Subcutaneous adipose tissue (tissue), 4 donors: ENCODE results near the gene ARHGAP8. TPM values are rescaled to one million over a fixed set of nuclear protein-coding genes. Genes with fewer than 3 reads are reported as not detected.

Source experiments
- CTCF ChIP-seq: fragments of 450-650 bp; IDR thresholded peaks from one replicate; pipeline ENCODE4 v1.5.1; 2016; ENCODE audit warnings: low read depth, mild to moderate bottlenecking, control low read depth, antibody characterized with exemption, moderate library complexity
- total RNA-seq, 4 donors: library from RNA; depleted of rRNA; stranded (reverse); fragments of >200 nt; gene quantifications; one replicate each; pipeline ENCODE4 v1.1.0, GENCODE V29; 2016

ARHGAP8 gene
- total RNA-seq, 4 donors from 2014 or later = 1.3 to 13.4 (median 2.4) TPM

DNA sequence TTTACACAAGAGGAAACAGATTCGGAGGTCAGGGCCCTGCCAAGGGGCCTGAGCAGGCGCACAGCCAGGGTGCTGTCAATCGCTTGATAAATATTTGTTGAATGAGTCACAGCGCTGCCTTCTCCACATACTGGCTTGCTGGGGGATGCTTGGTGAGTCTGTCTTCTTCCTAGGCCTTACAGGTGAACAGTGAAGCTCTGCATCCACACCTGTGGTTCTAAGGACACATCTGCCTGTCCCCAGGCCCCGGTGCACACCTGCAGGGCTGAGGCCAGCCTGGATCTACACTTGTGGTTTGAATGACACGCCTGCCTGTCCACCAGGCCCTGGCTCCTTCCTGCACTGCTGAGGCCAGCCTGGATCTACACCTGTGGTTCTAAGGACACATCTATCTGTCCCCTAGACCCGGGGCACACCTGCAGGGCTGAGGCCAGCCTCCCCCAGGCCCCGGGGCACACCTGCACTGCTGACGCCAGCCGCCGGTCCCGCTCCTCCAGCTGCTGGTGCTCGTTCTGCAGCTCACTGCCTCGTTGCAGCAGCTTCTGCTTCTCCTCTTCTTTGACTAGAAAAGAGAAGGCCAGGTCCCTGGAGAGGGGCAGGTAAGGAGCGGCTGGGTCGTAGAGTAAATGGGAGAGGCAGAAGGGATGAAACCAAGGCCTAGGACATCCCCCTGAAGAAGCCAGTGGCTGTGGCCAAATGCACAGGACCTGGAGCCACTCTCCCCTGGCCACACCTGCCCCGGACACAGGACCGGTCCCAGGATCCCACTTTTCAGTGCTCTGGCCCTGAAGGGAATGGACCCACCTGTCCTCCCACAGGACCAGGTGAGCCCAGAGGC lies 132.8 kb downstream of the ARHGAP8 start:
- TF ChIP-seq CTCF = no peak

DNA sequence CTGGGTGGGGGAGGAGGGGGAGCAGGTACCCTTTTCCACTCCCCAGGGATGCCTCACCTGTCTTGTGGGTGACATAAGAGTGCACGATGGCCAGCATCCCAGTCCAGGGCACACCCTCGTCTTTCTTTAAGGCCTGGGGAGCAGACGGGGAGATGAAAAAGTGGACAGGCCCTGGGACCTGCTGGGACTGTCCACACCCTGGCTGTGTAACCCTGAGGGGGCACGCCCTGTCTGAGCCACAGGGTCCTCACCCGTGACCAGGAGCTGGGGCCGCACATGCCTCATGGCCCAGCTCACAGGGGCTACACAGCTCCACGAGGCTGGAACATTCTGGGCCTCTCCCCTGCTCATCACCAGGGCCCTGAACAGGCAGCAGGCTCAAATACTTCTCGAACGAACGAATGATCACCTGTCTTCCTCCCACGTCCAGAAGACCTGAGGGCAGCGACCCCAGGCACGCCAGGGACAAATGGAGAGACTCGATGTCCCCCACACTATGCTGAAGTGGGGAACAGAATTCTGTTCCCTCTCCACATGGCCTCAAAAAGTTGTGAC lies 133.5 kb downstream of the ARHGAP8 start:
- no peak for TF ChIP-seq CTCF

DNA sequence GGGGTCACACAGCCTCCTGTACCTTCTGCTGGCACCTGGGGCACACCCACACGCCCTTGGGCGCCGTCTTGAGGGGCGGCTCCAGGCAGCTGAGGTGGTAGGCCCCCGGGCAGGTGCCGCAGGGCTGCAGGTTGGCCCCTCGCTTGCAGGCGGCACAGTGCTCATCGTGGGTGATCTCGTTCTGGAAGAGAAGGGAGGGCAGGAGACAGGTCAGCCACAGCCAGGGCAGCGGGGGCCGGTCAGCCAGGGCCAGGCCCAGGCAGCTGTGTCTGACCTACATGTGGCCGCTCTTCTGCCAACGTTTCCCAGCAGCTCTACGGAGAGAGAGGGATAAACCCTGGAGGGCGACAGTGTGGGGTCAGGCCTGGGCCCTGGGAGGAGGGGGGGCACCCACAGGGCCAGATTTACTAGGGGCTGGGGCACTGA lies 135.6 kb downstream of the ARHGAP8 start:
- no peak for TF ChIP-seq CTCF

DNA sequence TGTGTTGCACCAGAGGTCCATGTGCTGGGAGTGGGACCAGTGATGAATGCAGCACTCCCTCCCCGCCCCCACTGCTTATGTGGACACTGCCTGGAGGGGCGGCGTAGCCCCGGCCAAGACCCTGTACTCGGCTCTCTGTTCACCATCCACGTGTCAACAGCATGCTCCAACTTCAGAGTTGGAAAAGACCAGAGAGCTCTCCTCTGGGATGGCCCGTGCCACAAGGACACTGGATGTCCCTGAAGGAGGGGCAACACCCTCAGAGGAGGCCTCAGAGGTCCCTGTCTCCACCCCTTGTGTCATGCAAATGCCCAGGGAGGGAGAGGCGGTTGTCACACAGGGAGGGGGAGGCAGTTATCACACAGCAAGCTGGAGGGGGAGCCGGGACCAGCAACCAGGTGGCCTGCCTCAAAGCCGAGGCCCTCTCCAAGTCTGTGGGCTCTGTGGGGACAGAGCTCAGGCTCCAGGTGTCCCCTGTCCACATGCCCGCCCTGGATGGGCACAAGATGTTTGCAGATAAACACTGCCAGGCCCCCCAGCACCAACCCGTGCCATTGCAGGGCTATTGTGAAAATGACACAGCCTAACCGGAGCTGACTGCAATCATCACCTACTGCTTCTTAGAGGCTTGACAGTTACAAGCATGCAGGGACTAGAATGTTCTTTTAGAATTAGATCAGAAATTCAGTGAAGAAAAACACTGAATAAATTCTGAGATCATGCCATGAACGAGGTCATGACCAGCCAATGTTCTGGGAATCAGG lies 136.3 kb downstream of the ARHGAP8 start:
- TF ChIP-seq CTCF = no peak

DNA sequence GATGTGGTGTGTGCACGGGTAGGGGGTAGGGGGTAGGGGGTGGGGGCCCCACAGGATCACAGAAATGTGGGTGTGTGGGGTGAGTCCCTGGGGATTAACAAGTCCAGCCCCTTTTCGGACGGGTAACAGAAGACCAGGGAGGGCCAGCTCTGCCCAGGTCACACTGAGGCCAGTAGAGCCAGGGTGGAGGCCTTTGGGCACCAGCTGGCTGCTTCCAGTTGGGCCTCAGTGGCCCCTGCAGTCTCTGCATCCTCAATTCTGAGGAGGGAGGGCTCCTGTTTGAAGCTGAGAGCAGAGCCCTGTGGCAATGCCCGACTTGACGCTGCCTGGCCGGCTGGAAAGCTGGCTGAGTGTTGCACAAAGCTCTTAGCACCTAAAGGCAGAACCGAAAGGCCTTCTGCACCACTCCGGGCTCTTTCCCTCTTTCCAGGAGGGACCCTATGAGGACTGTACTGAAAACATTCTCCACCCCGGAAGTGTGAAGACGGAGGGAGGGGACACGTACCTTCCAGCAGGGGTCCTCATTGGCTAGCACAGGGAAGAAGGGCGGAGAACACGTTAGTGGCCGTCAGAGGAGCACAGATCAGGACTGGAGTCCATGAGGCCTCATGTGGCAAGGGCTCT lies 137.0 kb downstream of the ARHGAP8 start:
- TF ChIP-seq CTCF = no peak

DNA sequence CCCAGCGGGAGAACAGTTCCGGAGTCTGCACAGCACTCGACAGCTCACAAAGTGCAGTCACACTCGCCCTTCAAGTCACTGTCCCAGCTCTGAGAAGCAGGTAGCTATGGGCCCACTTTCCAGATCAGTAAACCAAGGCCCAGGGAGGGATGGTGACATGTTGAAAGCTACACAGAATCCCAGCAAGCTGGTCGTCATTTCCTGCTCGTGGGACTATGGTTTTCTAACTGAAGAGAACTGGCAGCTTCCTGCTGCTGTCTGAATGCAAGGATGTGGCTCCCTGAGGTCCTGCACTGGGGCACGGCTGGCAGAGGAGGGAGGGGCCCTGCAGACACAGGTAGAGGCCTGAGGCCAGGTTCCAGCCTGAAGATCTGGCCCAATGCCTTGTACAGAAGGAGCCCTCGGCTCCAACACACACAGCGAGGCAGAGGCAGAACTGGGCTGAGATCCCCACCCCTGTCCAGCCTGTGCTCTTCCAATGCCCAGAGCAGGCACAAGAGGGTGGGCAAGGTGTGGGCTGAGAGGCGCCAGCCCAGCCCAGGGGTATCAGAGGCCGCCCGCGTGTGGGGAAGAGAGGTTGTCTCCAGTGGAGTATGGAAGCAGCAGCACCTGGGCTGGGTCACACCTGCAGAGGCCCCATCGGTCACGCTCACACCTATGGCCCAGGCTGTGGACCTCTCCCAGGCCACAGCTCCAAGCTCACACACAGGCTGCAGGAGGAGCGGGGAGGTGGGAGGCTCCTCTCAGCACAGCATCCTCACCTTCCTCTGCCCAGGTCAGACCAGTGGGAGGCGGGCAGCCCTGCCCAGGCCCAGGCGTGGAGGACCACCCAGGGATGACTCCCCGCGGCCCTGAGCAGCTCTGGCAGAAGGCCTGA lies 138.3 kb downstream of the ARHGAP8 start:
- TF ChIP-seq CTCF = no peak
